GM06990 (cell line): Measurements from ENCODE around the gene EIF1.
A peak's percentile ranks its signal among the peaks of the same experiment; 100 is the strongest.

Source experiments
- DNase-seq: peaks from one replicate; pipeline ENCODE4 v3.0.0-alpha.2; 2011; ENCODE audit not compliant: insufficient read length; ENCODE audit errors: extremely low read depth
- H3K27me3 ChIP-seq: replicated peaks from 2 replicates; pipeline ENCODE4 v1.6.0; 2011; ENCODE audit warnings: low read length; ENCODE audit not compliant: control insufficient read depth, insufficient read depth
- H3K36me3 ChIP-seq: 2 replicates; pipeline ENCODE4 v1.5.1; 2011; ENCODE audit warnings: low read length; ENCODE audit not compliant: control insufficient read depth, insufficient read depth
- H3K4me3 ChIP-seq: replicated peaks from 2 replicates; pipeline ENCODE4 v1.5.1; 2011; ENCODE audit warnings: low read depth, mild to moderate bottlenecking, control low read depth, low read length
- CTCF ChIP-seq: IDR thresholded peaks from 2 replicates; pipeline ENCODE4 v1.5.1; 2011; ENCODE audit warnings: low read length, control low read depth, mild to moderate bottlenecking, inconsistent platforms; ENCODE audit not compliant: insufficient read depth, poor library complexity, severe bottlenecking

The EIF1 gene

DNA sequence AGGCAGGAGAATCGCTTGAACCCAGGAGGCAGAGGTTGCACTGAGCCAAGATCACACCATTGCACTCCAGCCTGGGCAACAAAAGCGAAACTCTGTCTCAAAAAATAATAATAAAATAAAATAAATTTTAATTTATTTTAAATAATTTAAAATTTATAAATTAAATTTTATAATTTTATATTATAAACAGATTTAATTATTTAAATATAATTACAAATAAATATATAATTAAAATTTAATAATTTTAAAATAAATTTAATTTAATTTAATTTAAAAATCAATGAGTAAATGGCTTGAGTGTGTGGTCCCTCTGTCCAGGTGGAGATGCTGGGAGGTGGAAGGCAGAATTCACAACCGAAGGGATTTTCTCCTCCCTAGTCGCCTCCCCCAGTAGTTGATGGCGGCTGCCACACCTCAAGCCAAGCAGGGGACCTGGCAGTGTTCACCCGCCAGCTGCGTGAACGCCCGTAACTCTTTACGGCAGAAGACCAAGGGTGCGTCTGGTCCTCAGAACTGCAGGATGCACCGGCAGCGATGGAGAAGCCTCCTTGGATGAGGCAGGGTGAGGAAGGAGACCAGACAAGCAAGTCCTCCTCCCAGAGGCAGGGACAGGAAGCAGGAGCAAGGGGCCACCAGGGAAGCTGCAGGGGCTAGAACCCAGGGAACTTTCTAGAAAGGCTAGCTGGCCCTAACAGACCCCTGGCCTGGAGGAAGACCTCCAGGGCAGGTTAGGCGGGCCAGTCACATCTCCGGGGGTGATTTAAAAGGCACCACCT is 41.5 kb upstream of the EIF1 start:
- Histone ChIP-seq H3K36me3 (no peaks in the 10 kb centered on the region), H3K4me3 (no peak overlapping the region), H3K27me3 (peaks cover 1% of the 10 kb centered on the region; the same call in 1 of the 2 replicates)
- no peak for TF ChIP-seq CTCF
- DNase-seq = no peak

DNA sequence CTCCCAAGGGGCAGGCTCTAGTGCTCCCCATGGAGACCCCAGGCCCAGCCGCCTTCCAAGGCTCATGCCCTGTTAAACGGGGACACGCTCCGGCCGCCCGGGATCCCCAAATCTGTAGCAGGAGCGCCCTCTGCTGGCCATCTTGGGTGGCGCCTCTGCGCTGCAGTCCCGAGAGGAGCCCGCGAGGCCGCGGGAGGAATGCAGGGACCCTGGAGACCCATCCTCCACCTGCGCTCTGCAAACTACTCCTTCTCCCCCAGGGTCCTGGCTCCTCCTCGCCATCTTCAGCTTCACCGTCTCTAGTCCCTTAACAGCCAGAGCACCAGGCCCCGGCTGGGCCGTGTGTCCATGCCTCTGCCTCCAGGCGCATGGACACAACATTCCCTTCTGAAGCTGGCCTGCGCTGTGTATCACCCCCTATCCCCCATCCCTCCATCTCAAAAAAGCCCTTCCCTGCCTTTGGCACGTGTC is 40.7 kb upstream of the EIF1 start:
- TF ChIP-seq CTCF = peak; percentile 96
- H3K27me3 ChIP-seq = 0 out of 2 replicates have a peak, but pooled peaks cover 1% of the 10 kb centered on the region
- H3K4me3 ChIP-seq = no peak overlapping the region
- peak; percentile 63 for DNase-seq
- H3K36me3 ChIP-seq = no peaks in the 10 kb centered on the region

DNA sequence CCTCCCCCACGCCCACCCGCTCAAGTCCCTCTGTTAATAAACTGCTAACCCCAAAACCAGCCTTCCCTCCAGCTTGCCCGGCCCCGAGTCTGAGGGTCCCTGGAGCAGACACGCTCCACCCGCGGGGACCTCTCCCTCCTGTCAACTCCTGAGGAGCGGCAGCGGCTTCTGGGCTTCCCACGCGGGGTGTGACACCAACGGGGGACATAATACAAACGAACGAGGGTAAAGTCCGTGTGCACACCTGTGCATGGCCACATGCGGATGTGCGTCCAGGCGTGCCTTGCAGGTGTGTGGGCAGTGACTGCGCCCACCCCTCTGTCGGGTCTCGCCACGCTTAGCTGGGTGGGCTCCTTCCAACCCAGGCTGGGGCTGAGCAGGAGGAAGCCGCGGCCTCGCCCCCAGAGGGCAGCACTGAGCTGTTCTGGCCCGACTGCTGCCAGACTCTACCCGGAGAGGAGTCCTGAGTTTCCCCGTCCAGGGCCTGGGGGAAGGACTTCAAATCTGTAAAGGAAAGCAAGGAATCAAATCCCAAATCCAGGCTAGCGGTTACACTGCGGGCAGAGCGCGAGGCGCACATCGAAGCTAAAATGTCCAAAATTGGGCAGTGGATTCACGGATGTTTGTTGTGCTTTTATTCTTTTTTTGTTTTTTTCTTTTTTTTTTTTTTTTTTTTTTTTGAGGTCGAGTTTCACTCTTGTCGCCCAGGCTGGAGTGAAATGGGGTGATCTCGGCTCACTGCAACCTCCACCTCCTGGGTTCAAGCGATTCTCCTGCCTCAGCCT is 40.1 kb upstream of the EIF1 start:
- peak; percentile 93 for TF ChIP-seq CTCF
- H3K4me3 ChIP-seq = no peak overlapping the region
- H3K36me3 ChIP-seq = no peaks in the 10 kb centered on the region
- peak; percentile 72 for DNase-seq
- H3K27me3 ChIP-seq = 0 out of 2 replicates have a peak, but pooled peaks cover 1% of the 10 kb centered on the region

DNA sequence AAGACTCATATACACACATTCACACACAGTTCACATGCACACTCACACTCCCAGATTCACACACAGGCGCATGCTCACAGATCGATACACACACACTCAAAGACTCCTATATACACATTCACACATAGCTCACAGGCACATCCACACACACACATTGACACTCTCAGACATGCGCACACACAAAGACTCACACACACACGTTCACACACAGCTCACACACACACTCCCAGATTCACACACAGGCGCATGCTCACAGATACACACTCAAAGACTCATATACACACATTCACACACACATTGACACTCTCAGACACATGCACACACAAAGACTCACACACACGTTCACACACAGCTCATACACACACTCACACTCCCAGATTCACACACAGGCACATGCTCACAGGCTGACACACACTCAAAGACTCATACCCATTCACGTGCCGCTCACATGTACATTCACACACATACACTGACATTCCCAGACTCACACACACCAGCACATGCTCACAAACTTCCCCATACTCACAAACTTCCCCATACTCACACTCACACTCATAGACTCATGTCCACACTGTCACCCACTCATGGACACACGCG is 38.7 kb upstream of the EIF1 start:
- H3K27me3 ChIP-seq = 0 out of 2 replicates have a peak, but pooled peaks cover 1% of the 10 kb centered on the region
- H3K36me3 ChIP-seq = no peaks in the 10 kb centered on the region
- no peak for DNase-seq
- TF ChIP-seq CTCF = no peak
- no peak overlapping the region for H3K4me3 ChIP-seq

- no peak for TF ChIP-seq CTCF
Observed at GRCh38 chr17:41650794-41651624, 37.7 kb upstream of the EIF1 start.

More at GRCh38 chr17:41650794-41651624, 37.7 kb upstream of the EIF1 start:
- Histone ChIP-seq H3K27me3 (0 out of 2 replicates have a peak, but pooled peaks cover 1% of the 10 kb centered on the region), H3K4me3 (no peak overlapping the region), H3K36me3 (no peaks in the 10 kb centered on the region)
- DNase-seq = no peak
